Mucosa of rectum (tissue), 2 donors: ENCODE measurements around the gene DAB2IP.

Experiments
- H3K27ac ChIP-seq, 2 donors: one replicate each; pipeline ENCODE4 v1.7.0; 2013; ENCODE audit warnings: inconsistent platforms in 2 of 2, low read depth in 2 of 2, low read length in 2 of 2
- H3K27me3 ChIP-seq, 2 donors: one replicate each; pipeline ENCODE4 v1.7.0; 2013; ENCODE audit warnings: low read length in 2 of 2; ENCODE audit not compliant: control insufficient read depth in 2 of 2, insufficient read depth in 2 of 2
- H3K36me3 ChIP-seq, 2 donors: one replicate each; pipeline ENCODE4 v1.7.0; 2013; ENCODE audit warnings: low read length in 2 of 2; ENCODE audit not compliant: control insufficient read depth in 2 of 2, insufficient read depth in 2 of 2
- H3K4me1 ChIP-seq, 2 donors: one replicate each; pipeline ENCODE4 v1.7.0; 2013; ENCODE audit warnings: low read length in 2 of 2, mild to moderate bottlenecking in 1 of 2; ENCODE audit not compliant: control insufficient read depth in 2 of 2, insufficient read depth in 2 of 2
- H3K4me3 ChIP-seq, 2 donors: one replicate each; pipeline ENCODE4 v1.7.0; 2013; ENCODE audit warnings: low read length in 2 of 2
- H3K9ac ChIP-seq, 2 donors: one replicate each; pipeline ENCODE4 v1.7.0; 2013; ENCODE audit warnings: low read length in 2 of 2, low read depth in 1 of 2, mild to moderate bottlenecking in 1 of 2
- H3K9me3 ChIP-seq, 2 donors: one replicate each; pipeline ENCODE4 v1.7.0; 2013; ENCODE audit warnings: low read length in 2 of 2; ENCODE audit not compliant: control insufficient read depth in 2 of 2
- donor health status: healthy.
- donor health status: Normal muscosa, but diverticular disease.

DAB2IP gene

GRCh38 chr9:121625590-121625989 is 25.8 kb upstream of the DAB2IP start:
- Histone ChIP-seq H3K9ac (no peak overlapping the region), H3K27me3 (no peaks in the 10 kb centered on the region), H3K9me3 (no peaks in the 10 kb centered on the region), H3K36me3 (no peaks in the 10 kb centered on the region), H3K4me1 (peaks cover 0 to 4% of the 10 kb centered on the region in 2 donors), H3K27ac (no peak overlapping the region), H3K4me3 (no peak overlapping the region)

- no peaks in the 10 kb centered on the region for H3K9me3 ChIP-seq
- no peak overlapping the region for H3K9ac ChIP-seq
- no peak overlapping the region for H3K27ac ChIP-seq
- no peak overlapping the region for H3K4me3 ChIP-seq
- peaks cover 0 to under 1% of the 10 kb centered on the region in 2 donors for H3K4me1 ChIP-seq
- no peaks in the 10 kb centered on the region for H3K27me3 ChIP-seq
- no peaks in the 10 kb centered on the region for H3K36me3 ChIP-seq
Measured at GRCh38 chr9:121626012-121626411, 25.4 kb upstream of the DAB2IP start.

- Histone ChIP-seq H3K27ac (no peak overlapping the region), H3K4me3 (no peak overlapping the region), H3K9ac (no peak overlapping the region), H3K36me3 (no peaks in the 10 kb centered on the region), H3K4me1 (peaks cover 0 to 4% of the 10 kb centered on the region in 2 donors), H3K9me3 (no peaks in the 10 kb centered on the region), H3K27me3 (no peaks in the 10 kb centered on the region)
Measured at GRCh38 chr9:121627427-121627826, 24.0 kb upstream of the DAB2IP start.

- Histone ChIP-seq H3K36me3 (no peaks in the 10 kb centered on the region), H3K9me3 (no peaks in the 10 kb centered on the region), H3K27me3 (no peaks in the 10 kb centered on the region), H3K4me1 (peaks cover 0 to 4% of the 10 kb centered on the region in 2 donors), H3K9ac (no peak overlapping the region), H3K27ac (no peak overlapping the region), H3K4me3 (no peak overlapping the region)
Measured at GRCh38 chr9:121628401-121628800, 23.0 kb upstream of the DAB2IP start.

- Histone ChIP-seq H3K27ac (no peak overlapping the region), H3K4me3 (no peak overlapping the region), H3K27me3 (no peaks in the 10 kb centered on the region), H3K9ac (no peak overlapping the region), H3K9me3 (no peaks in the 10 kb centered on the region), H3K36me3 (no peaks in the 10 kb centered on the region), H3K4me1 (peaks cover 14% of the 10 kb centered on the region in 2 donors)
Measured at GRCh38 chr9:121631115-121631514, 20.3 kb upstream of the DAB2IP start.

- no peaks in the 10 kb centered on the region for H3K36me3 ChIP-seq
- H3K4me3 ChIP-seq: no peak overlapping the region
- H3K27ac ChIP-seq: no peak overlapping the region
- no peaks in the 10 kb centered on the region for H3K27me3 ChIP-seq
- H3K9ac ChIP-seq: no peak overlapping the region
- no peaks in the 10 kb centered on the region for H3K9me3 ChIP-seq
- peaks cover 14% of the 10 kb centered on the region in 2 donors for H3K4me1 ChIP-seq
Measured at GRCh38 chr9:121631978-121632418, 19.4 kb upstream of the DAB2IP start.

- Histone ChIP-seq H3K27ac (no peak overlapping the region), H3K27me3 (no peaks in the 10 kb centered on the region), H3K4me3 (no peak overlapping the region), H3K36me3 (no peaks in the 10 kb centered on the region), H3K9me3 (no peaks in the 10 kb centered on the region), H3K4me1 (peaks cover 14% of the 10 kb centered on the region in 2 donors), H3K9ac (no peak overlapping the region)
Measured at GRCh38 chr9:121633119-121633714, 18.2 kb upstream of the DAB2IP start.

- Histone ChIP-seq H3K4me1 (peaks cover 14% of the 10 kb centered on the region in 2 donors), H3K36me3 (no peaks in the 10 kb centered on the region), H3K27me3 (no peaks in the 10 kb centered on the region), H3K9ac (no peak overlapping the region), H3K9me3 (no peaks in the 10 kb centered on the region), H3K27ac (no peak overlapping the region), H3K4me3 (no peak overlapping the region)
Measured at GRCh38 chr9:121633736-121634135, 17.7 kb upstream of the DAB2IP start.

GRCh38 chr9:121634329-121635261 is 16.8 kb upstream of the DAB2IP start:
- Histone ChIP-seq H3K27me3 (no peaks in the 10 kb centered on the region), H3K27ac (no peak overlapping the region), H3K4me1 (peaks cover 14% of the 10 kb centered on the region in 2 donors)

GRCh38 chr9:121635300-121635876 is 16.0 kb upstream of the DAB2IP start:
- Histone ChIP-seq H3K27ac (no peak overlapping the region), H3K4me1 (peaks cover 18 to 21% of the 10 kb centered on the region in 2 donors), H3K9ac (no peak overlapping the region)

More at GRCh38 chr9:121634329-121635261, 16.8 kb upstream of the DAB2IP start:
- Histone ChIP-seq H3K36me3 (no peaks in the 10 kb centered on the region), H3K9me3 (no peaks in the 10 kb centered on the region), H3K4me3 (no peak overlapping the region), H3K9ac (no peak overlapping the region)

More at GRCh38 chr9:121635300-121635876, 16.0 kb upstream of the DAB2IP start:
- Histone ChIP-seq H3K27me3 (no peaks in the 10 kb centered on the region), H3K36me3 (no peaks in the 10 kb centered on the region), H3K4me3 (no peak overlapping the region), H3K9me3 (no peaks in the 10 kb centered on the region)
